ENCODE data around the gene TBC1D16. TPM values are rescaled to one million over a fixed set of nuclear protein-coding genes. Genes with fewer than 3 reads are reported as not detected.

The TBC1D16 gene
- total and polyA plus RNA-seq, 2 donors from 2014 or later = 9.1 to 68.0 TPM

- Histone ChIP-seq H3K27me3 (ENCODE audit: control insufficient read depth, insufficient read depth, low read length) (no peaks in the 10 kb centered on the region), H3K36me3 (ENCODE audit: control insufficient read depth in 2 of 3, insufficient read depth in 3 of 3, low read length in 3 of 3) (no peaks in the 10 kb centered on the region), H3K27ac (ENCODE audit: low read depth in 2 of 2, low read length in 2 of 2) (peak overlapping the region in 1 of 2 donors; percentile 7), H3K9ac (ENCODE audit: low read length in 3 of 3) (peak overlapping the region in 1 of 3 donors; percentile 35), H3K4me1 (ENCODE audit: control insufficient read depth in 2 of 3, insufficient read depth in 2 of 3, low read depth in 1 of 3, low read length in 3 of 3) (peaks cover 6 to 40% (median 39%) of the 10 kb centered on the region in 3 donors), H3K9me3 (ENCODE audit: control insufficient read depth in 2 of 3, insufficient read depth in 1 of 3, low read length in 3 of 3) (no peaks in the 10 kb centered on the region), H3K4me3 (ENCODE audit: low read length in 3 of 3) (peak overlapping the region in 2 of 3 donors; percentile 23 to 35)
- FAIRE-seq (no peak), DNase-seq (peak in 2 of 5 donors; percentile 39 to 60)
- TF ChIP-seq CTCF (IDR thresholded peaks at IDR 0.05; ENCODE audit: borderline replicate concordance, extremely low read depth, insufficient read depth) = no peak
- intact Hi-C loops (cut with DNase I) = no loop called here
Observed at GRCh38 chr17:79991924-79992648, 43.6 kb downstream of the TBC1D16 start.

GRCh38 chr17:79991140-79991923, 44.3 kb downstream of the TBC1D16 start:
- Histone ChIP-seq H3K36me3 (ENCODE audit: control insufficient read depth in 2 of 3, insufficient read depth in 3 of 3, low read length in 3 of 3) (no peaks in the 10 kb centered on the region), H3K4me3 (ENCODE audit: low read length in 3 of 3) (peak overlapping the region in 1 of 3 donors; percentile 35), H3K9ac (ENCODE audit: low read length in 3 of 3) (no peak overlapping the region), H3K4me1 (ENCODE audit: control insufficient read depth in 2 of 3, insufficient read depth in 2 of 3, low read depth in 1 of 3, low read length in 3 of 3) (peaks cover 6 to 45% (median 39%) of the 10 kb centered on the region in 3 donors), H3K27me3 (ENCODE audit: control insufficient read depth, insufficient read depth, low read length) (no peaks in the 10 kb centered on the region), H3K27ac (ENCODE audit: low read depth in 2 of 2, low read length in 2 of 2) (no peak overlapping the region), H3K9me3 (ENCODE audit: control insufficient read depth in 2 of 3, insufficient read depth in 1 of 3, low read length in 3 of 3) (no peaks in the 10 kb centered on the region)
- TF ChIP-seq CTCF (IDR thresholded peaks at IDR 0.05; ENCODE audit: borderline replicate concordance, extremely low read depth, insufficient read depth) = peak; percentile 79
- intact Hi-C loops (cut with DNase I) = no loop called here
- DNase-seq (peak; percentile 87 to 95 (median 92)), FAIRE-seq (no peak)

- intact Hi-C loops (cut with DNase I) = no loop called here
- no peak for FAIRE-seq
Observed at GRCh38 chr17:79990704-79991103, 45.0 kb downstream of the TBC1D16 start.

More at GRCh38 chr17:79990704-79991103, 45.0 kb downstream of the TBC1D16 start:
- Histone ChIP-seq H3K9me3 (ENCODE audit: control insufficient read depth in 2 of 3, insufficient read depth in 1 of 3, low read length in 3 of 3) (no peaks in the 10 kb centered on the region), H3K4me3 (ENCODE audit: low read length in 3 of 3) (no peak overlapping the region), H3K36me3 (ENCODE audit: control insufficient read depth in 2 of 3, insufficient read depth in 3 of 3, low read length in 3 of 3) (no peaks in the 10 kb centered on the region), H3K4me1 (ENCODE audit: control insufficient read depth in 2 of 3, insufficient read depth in 2 of 3, low read depth in 1 of 3, low read length in 3 of 3) (peaks cover 6 to 45% (median 39%) of the 10 kb centered on the region in 3 donors), H3K27ac (ENCODE audit: low read depth in 2 of 2, low read length in 2 of 2) (peak overlapping the region in 1 of 2 donors; percentile 8), H3K27me3 (ENCODE audit: control insufficient read depth, insufficient read depth, low read length) (no peaks in the 10 kb centered on the region), H3K9ac (ENCODE audit: low read length in 3 of 3) (no peak overlapping the region)
- peak in 1 of 5 donors; percentile 69 for DNase-seq
- no peak for TF ChIP-seq CTCF (IDR thresholded peaks at IDR 0.05; ENCODE audit: borderline replicate concordance, extremely low read depth, insufficient read depth)
